Retinal pigment epithelial cell (primary cell): ENCODE results near the gene MPC2.
"Not testable (repeated sequence)": the region's sequence is repeated elsewhere in the genome, so short reads cannot be mapped to it uniquely, and the experiment has no call there.

Experiments
- DNase-seq: peaks from one replicate; pipeline ENCODE4 v3.0.0-alpha.2; 2010; ENCODE audit warnings: low read depth
- H3K4me3 ChIP-seq: 2 replicates; pipeline ENCODE4 v1.5.1; 2011; ENCODE audit warnings: mild to moderate bottlenecking, low read length, control low read depth, moderate library complexity
- TF ChIP-seq, protein P1 (sequence below): conservative IDR thresholded peaks from 2 replicates; pipeline ENCODE4 v1.5.1; 2011; ENCODE audit warnings: low read depth, low read length, control low read depth, inconsistent platforms

The MPC2 gene

DNA sequence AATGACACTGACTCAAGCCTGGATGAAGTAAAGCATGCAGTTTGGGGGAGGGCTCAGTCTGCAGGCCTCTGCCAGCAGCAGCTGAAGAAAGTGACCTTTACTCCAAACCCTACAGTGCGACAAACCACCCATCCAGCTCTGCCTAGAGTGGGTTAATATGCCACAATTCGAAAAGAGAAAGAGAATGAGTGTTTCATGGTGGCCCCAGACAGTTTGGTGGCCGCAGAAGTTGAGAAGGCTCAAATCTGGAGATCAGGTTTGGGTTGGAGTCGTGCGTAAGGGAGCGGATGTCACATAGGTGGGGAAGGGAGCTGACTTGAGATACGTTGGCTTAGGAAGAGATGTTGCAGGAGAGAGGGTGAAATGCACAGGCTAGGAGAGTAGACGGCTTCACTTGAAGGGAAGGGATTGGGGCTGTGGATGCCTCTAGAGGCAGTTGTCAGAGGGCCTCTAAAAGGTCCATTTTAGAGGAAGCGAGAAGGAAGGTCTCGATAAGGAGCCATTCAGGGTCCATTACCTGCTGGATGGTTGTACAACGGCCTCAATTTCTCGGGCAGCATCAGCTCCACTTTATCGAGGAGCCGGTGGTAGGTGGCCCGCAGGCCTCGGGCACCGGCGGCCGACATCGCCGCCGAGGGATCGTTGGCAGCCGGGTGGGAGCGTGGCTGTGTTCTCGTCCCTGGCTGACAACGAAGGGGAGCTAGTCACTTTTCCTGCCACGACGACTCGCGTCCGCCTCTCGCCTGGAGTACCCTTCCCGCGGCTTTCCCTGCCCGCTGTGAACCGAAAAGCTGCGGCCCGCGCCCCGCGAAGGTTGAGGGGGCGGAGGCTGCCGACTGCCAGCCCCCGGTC is 1.4 kb downstream of the MPC2 start:
- H3K4me3 ChIP-seq, result peak overlapping the region; percentile 80
- TF ChIP-seq, protein P1, sequence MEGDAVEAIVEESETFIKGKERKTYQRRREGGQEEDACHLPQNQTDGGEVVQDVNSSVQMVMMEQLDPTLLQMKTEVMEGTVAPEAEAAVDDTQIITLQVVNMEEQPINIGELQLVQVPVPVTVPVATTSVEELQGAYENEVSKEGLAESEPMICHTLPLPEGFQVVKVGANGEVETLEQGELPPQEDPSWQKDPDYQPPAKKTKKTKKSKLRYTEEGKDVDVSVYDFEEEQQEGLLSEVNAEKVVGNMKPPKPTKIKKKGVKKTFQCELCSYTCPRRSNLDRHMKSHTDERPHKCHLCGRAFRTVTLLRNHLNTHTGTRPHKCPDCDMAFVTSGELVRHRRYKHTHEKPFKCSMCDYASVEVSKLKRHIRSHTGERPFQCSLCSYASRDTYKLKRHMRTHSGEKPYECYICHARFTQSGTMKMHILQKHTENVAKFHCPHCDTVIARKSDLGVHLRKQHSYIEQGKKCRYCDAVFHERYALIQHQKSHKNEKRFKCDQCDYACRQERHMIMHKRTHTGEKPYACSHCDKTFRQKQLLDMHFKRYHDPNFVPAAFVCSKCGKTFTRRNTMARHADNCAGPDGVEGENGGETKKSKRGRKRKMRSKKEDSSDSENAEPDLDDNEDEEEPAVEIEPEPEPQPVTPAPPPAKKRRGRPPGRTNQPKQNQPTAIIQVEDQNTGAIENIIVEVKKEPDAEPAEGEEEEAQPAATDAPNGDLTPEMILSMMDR, result peak; percentile 4
- no peak for DNase-seq

DNA sequence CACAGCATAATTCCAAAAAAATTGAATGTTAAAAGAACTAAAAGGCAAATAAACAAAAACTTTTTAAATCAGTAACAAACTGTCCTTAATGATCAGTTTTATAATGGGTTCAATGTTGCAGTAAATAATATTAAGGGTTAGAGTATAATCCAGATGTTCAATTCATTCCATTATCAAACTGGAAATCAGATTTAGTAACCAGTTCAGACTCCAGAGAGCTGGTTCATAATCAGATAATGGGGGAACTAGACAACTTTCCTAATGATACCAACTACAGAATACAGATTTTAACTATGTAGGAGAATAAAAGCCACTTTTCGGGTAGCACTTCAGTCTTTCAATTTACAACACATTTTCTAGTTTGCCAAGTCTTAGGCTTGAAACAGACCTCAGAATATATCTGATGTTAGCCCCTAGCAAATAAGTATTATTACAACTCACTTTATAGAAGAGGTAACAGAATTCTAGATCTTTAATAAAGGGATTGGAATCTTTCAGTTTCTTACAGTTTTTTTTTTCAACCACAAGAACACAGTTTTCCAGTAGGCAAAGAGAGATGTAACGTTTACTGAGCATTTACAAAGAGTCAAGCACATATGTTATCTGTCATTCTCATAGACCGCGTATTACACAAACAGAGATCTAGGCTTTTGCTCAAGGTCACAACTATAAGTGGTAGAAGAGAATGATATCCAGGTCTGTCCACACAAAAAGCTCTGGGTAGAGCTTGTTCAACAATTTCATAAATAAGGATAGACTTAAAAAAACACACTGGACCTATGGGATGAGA is 2.3 kb downstream of the MPC2 start:
- TF ChIP-seq, protein P1, result no peak
- peak overlapping the region; percentile 80 for H3K4me3 ChIP-seq
- no peak for DNase-seq

DNA sequence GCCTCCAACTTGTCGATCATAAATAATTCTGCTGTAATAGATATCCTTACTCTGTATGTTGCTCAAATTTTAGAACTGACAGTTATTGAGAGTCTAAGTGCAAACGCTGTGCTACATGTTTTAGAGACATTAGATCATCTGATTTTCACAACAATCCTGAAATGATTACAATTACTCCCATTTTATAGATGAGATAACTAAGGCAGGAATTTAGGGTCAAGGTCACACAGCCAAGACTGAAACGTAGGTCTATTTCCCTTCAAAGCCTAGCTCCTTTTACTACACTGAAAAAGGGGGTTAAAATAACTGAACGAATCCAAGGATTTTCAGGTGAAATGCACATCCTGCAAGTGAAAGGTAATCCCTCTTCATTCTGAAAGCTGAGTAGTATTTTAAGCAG is 3.1 kb downstream of the MPC2 start:
- DNase-seq, result no peak
- H3K4me3 ChIP-seq, result no peak overlapping the region
- TF ChIP-seq, protein P1, result no peak

DNA sequence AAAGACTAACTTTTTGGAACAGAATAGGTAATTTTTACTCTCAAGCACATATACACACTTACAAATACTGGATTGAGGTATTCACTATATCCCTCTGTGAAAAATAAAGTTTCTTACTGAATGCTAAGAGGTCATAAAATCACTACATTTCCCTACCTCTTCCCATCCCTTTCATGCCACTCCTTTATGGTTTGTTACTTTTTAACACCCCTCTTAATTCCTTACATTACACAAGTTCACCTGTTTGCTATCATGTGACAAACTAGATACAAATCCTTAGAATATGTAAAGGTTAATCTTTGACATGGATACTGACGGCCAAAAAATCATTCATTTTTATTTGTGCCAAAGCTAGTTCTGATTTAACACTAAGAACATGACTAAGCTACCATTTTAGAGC is 7.1 kb downstream of the MPC2 start:
- no peak overlapping the region for H3K4me3 ChIP-seq
- DNase-seq, result no peak
- TF ChIP-seq, protein P1, result no peak

DNA sequence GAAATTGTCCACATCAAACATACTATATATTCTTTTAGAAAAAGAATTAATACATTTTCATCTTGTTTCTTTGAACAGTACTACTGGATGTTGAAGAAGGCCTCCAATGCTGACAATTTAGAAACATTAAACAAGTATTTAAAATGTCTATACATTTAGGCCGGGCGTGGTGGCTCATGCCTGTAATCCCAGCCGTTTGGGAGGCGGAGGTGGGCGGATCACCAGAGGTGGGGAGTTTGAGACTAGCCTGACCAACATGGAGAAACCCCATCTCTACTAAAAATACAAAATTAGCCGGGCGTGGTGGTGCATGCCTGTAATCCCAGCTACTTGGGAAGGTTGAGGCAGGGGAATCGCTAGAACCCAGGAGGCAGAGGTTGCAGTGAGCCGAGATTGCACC is 8.0 kb downstream of the MPC2 start:
- DNase-seq, H3K4me3 ChIP-seq: not testable (repeated sequence)

DNA sequence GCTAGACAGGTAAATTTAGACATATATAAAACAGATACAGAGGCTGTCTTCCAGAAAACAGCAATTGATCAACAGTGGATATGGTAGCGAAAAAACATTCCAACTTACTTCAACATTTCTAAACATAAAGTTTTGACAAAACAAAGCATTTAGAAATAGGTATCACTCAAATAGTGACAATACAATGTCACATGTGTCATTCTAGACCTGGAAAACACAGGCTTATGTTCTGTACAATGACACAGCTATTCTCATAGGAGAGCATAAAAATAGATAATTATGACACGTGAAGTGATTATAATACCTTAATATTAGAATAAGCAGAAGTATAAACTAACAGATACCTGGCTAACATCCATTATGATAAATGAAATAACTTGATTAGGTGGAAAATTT is 8.4 kb downstream of the MPC2 start:
- TF ChIP-seq, protein P1, result no peak
- H3K4me3 ChIP-seq, result no peak overlapping the region
- no peak for DNase-seq

DNA sequence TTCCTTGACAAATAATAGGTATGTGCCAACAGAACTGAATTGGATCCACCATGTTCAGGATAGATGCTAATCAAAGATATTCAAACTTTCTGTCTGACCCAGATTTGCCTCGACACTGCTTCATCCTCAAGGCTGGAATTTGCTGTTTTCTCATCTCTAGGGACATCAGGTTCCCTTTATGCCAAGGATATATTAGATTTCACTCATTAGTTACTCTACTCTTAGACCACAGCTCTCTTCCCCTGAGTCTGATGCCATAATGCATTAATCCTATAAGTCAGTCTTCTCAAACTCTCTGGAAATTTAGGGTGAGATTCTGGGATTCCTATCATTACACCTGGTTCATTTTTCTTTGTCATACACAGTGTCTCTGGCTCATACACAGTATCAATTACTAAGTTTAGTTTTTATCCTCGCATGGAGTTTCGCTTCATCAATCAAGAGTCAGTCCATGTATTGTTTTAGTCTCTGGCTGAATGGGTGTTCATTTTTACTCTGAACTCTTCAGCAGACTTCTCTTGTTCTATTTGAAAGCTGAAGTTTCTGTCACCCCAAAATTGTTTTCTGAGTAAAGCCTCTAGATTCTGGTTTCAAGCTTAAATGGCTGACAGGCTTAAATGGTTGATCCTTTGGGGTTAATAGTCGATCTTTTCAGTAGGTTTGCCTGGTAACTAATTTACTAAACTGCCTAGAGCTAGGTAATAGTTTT is 9.7 kb downstream of the MPC2 start:
- TF ChIP-seq, protein P1, result no peak
- DNase-seq, result no peak

More for the DNA sequence above, 9.7 kb downstream of the MPC2 start:
- H3K4me3 ChIP-seq, result no peak overlapping the region
